HG02678 (cell line): ENCODE data around the gene TCF15.

Experiments
- ATAC-seq: cut with Tn5 transposase; IDR thresholded peaks from one replicate; pipeline ENCODE4 v1.9.1; 2021; ENCODE audit warnings: mild to moderate bottlenecking, moderate library complexity; ENCODE audit not compliant: unreplicated experiment

The TCF15 gene

DNA sequence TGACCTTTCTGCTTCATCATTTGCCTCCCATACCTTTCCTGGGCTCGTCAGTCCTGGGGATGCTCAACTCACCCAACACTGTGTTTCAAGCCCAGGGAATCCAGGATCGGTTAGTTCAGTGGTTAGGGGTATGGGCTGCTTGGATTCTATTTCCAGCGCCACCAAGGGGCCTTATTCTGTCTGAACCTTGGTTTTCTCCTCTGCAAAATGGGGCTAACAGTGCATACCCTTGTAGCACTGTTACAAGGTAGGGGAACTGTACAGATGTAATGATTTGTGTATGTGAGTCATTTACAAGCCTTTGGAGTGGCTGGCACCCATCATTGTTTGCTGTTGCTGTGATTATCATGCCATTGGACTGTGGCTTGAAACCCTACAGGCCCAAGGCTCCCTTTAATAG is 52.0 kb downstream of the TCF15 start:
- no peak for ATAC-seq

GRCh38 chr20:556984-557383 is 53.1 kb downstream of the TCF15 start:
- ATAC-seq, result no peak

DNA sequence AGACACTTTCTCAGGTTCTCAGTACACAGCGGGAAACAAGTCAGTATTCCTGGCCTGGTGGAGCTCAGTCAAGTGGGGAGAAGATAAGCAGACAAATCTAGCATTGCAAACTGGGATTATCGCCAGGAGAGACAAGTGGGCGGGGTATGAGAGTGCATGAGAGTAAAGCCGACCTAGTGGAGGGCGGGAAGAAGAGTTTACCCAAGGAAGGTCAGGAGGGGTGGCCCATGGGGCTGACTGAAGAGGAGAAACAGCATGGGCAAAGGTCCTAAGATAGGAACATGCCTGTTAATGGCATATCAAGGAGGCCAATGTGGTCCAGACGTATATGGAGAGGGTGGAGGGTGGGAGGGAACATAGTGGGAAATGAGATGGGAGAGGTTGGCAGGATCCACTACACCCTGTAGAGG is 54.1 kb downstream of the TCF15 start:
- ATAC-seq, result no peak
